Activated CD8-positive, alpha-beta memory T cell treated with anti-CD3 and anti-CD28 coated beads, Interleukin-2, amount 10 ng/mL, durations not matched to agents 7 days and 5 days (primary cell): ENCODE data around the gene PTPRD. TPM values are rescaled to one million over a fixed set of nuclear protein-coding genes. Genes with fewer than 3 reads are reported as not detected.

Source experiments
- ATAC-seq: fragments of 150-1000 bp; cut with Tn5 transposase; one replicate; pipeline ENCODE4 v1.10.0; 2021; ENCODE audit warnings: moderate library complexity
- CTCF ChIA-PET: fragments of 350-600 bp; sonication (Branson Sonifier 250); formaldehyde crosslinking; loops from one replicate; lab custom pipeline; 2021; ENCODE audit warnings: antibody characterized with exemption; lab: Charles Lee
- DNase-seq: peaks from one replicate; pipeline ENCODE4 v3.0.0-alpha.2; 2020
- H3K27ac Mint-ChIP-seq: one replicate; pipeline ENCODE4 v1.8.0; 2021; ENCODE audit warnings: mild to moderate bottlenecking, mixed read lengths
- H3K27me3 Mint-ChIP-seq: one replicate; pipeline ENCODE4 v1.8.0; 2021; ENCODE audit warnings: mixed read lengths
- H3K36me3 Mint-ChIP-seq: one replicate; pipeline ENCODE4 v1.8.0; 2021; ENCODE audit warnings: mild to moderate bottlenecking, mixed read lengths
- H3K4me1 Mint-ChIP-seq: one replicate; pipeline ENCODE4 v1.8.0; 2021; ENCODE audit warnings: mixed read lengths
- H3K4me3 Mint-ChIP-seq: one replicate; pipeline ENCODE4 v1.8.0; 2021; ENCODE audit warnings: mild to moderate bottlenecking, moderate library complexity, mixed read lengths
- H3K9me3 Mint-ChIP-seq: one replicate; pipeline ENCODE4 v1.8.0; 2022; ENCODE audit warnings: low read depth, mixed read lengths
- total RNA-seq, 2 experiments: library from RNA; stranded (reverse); gene quantifications; one replicate each; pipeline ENCODE4 v1.2.3, GENCODE V29; 2021

PTPRD gene
- total RNA-seq, 2 experiments from 2014 or later, result 0.07 TPM; not detected in 1

- CTCF ChIA-PET, result no interaction called here
- H3K4me3 Mint-ChIP-seq, result no peak overlapping the region
- DNase-seq (no peak), ATAC-seq (no peak)
- no peaks in the 10 kb centered on the region for H3K27me3 Mint-ChIP-seq
- H3K4me1 Mint-ChIP-seq, result no peaks in the 10 kb centered on the region
- H3K36me3 Mint-ChIP-seq, result no peaks in the 10 kb centered on the region
- no peak overlapping the region for H3K27ac Mint-ChIP-seq
- H3K9me3 Mint-ChIP-seq, result peaks cover 4% of the 10 kb centered on the region
Observed at GRCh38 chr9:10032166-10032565, 580.6 kb downstream of the PTPRD start.

- H3K4me1 Mint-ChIP-seq, result no peaks in the 10 kb centered on the region
- no peak overlapping the region for H3K27ac Mint-ChIP-seq
- H3K36me3 Mint-ChIP-seq, result no peaks in the 10 kb centered on the region
- peaks cover 4% of the 10 kb centered on the region for H3K9me3 Mint-ChIP-seq
- DNase-seq, result no peak
- H3K27me3 Mint-ChIP-seq, result no peaks in the 10 kb centered on the region
- ATAC-seq, result no peak
- CTCF ChIA-PET, result no interaction called here
- H3K4me3 Mint-ChIP-seq, result no peak overlapping the region
Observed at GRCh38 chr9:10026443-10026984, 586.3 kb downstream of the PTPRD start.

- ATAC-seq (no peak), DNase-seq (no peak)
- CTCF ChIA-PET, result no interaction called here
- Mint-ChIP-seq H3K27ac (no peak overlapping the region), H3K36me3 (no peaks in the 10 kb centered on the region), H3K4me3 (no peak overlapping the region), H3K4me1 (no peaks in the 10 kb centered on the region), H3K9me3 (peaks cover 3% of the 10 kb centered on the region), H3K27me3 (no peaks in the 10 kb centered on the region)
Observed at GRCh38 chr9:10015755-10016154, 597.0 kb downstream of the PTPRD start.

GRCh38 chr9:10014889-10015288 lies 597.9 kb downstream of the PTPRD start:
- Mint-ChIP-seq H3K4me1 (no peaks in the 10 kb centered on the region), H3K27ac (no peak overlapping the region), H3K36me3 (no peaks in the 10 kb centered on the region), H3K4me3 (no peak overlapping the region), H3K27me3 (no peaks in the 10 kb centered on the region), H3K9me3 (peaks cover 3% of the 10 kb centered on the region)
- CTCF ChIA-PET, result no interaction called here
- ATAC-seq, result no peak
- DNase-seq, result no peak

GRCh38 chr9:10009401-10009800 lies 603.4 kb downstream of the PTPRD start:
- H3K4me1 Mint-ChIP-seq, result no peaks in the 10 kb centered on the region
- no peak overlapping the region for H3K27ac Mint-ChIP-seq
- H3K27me3 Mint-ChIP-seq, result no peaks in the 10 kb centered on the region
- no peak for ATAC-seq
- CTCF ChIA-PET, result no interaction called here
- no peak overlapping the region for H3K4me3 Mint-ChIP-seq
- no peak for DNase-seq
- H3K9me3 Mint-ChIP-seq, result no peaks in the 10 kb centered on the region
- H3K36me3 Mint-ChIP-seq, result no peaks in the 10 kb centered on the region

- H3K4me3 Mint-ChIP-seq, result no peak overlapping the region
- no peaks in the 10 kb centered on the region for H3K27me3 Mint-ChIP-seq
- no peak overlapping the region for H3K27ac Mint-ChIP-seq
- no peaks in the 10 kb centered on the region for H3K4me1 Mint-ChIP-seq
- ATAC-seq, result no peak
- H3K9me3 Mint-ChIP-seq, result no peaks in the 10 kb centered on the region
- DNase-seq, result no peak
- CTCF ChIA-PET, result interaction anchor here (0.8 kb wide), 1 partner anchor 10 kb away, joined by 3 read pairs; no protein-coding TSS in a partner anchor
- H3K36me3 Mint-ChIP-seq, result no peaks in the 10 kb centered on the region
Observed at GRCh38 chr9:10008101-10008799, 604.6 kb downstream of the PTPRD start.

- DNase-seq (no peak), ATAC-seq (no peak)
- no peaks in the 10 kb centered on the region for H3K36me3 Mint-ChIP-seq
- CTCF ChIA-PET, result no interaction called here
- H3K27ac Mint-ChIP-seq, result no peak overlapping the region
- H3K4me3 Mint-ChIP-seq, result no peak overlapping the region
- no peaks in the 10 kb centered on the region for H3K27me3 Mint-ChIP-seq
- H3K4me1 Mint-ChIP-seq, result no peaks in the 10 kb centered on the region
- H3K9me3 Mint-ChIP-seq, result no peaks in the 10 kb centered on the region
Observed at GRCh38 chr9:10007356-10007755, 605.4 kb downstream of the PTPRD start.

- Mint-ChIP-seq H3K36me3 (no peaks in the 10 kb centered on the region), H3K4me1 (no peaks in the 10 kb centered on the region), H3K27me3 (no peaks in the 10 kb centered on the region), H3K9me3 (peaks cover 2% of the 10 kb centered on the region), H3K4me3 (no peak overlapping the region), H3K27ac (no peak overlapping the region)
- ATAC-seq (no peak), DNase-seq (no peak)
- CTCF ChIA-PET, result no interaction called here
Observed at GRCh38 chr9:10005206-10005605, 607.6 kb downstream of the PTPRD start.

GRCh38 chr9:10003047-10003446 lies 609.8 kb downstream of the PTPRD start:
- H3K9me3 Mint-ChIP-seq, result peaks cover 2% of the 10 kb centered on the region
- H3K27me3 Mint-ChIP-seq, result no peaks in the 10 kb centered on the region
- ATAC-seq, result no peak
- CTCF ChIA-PET, result no interaction called here
- no peaks in the 10 kb centered on the region for H3K36me3 Mint-ChIP-seq
- H3K4me1 Mint-ChIP-seq, result no peaks in the 10 kb centered on the region
- H3K4me3 Mint-ChIP-seq, result no peak overlapping the region
- H3K27ac Mint-ChIP-seq, result no peak overlapping the region
- no peak for DNase-seq

- Mint-ChIP-seq H3K36me3 (no peaks in the 10 kb centered on the region), H3K27me3 (no peaks in the 10 kb centered on the region), H3K4me3 (no peak overlapping the region), H3K9me3 (peaks cover 2% of the 10 kb centered on the region), H3K4me1 (no peaks in the 10 kb centered on the region), H3K27ac (no peak overlapping the region)
- ATAC-seq (no peak), DNase-seq (no peak)
- CTCF ChIA-PET, result no interaction called here
Observed at GRCh38 chr9:10000669-10001068, 612.1 kb downstream of the PTPRD start.

- Mint-ChIP-seq H3K9me3 (peaks cover 2% of the 10 kb centered on the region), H3K27ac (no peak overlapping the region), H3K27me3 (no peaks in the 10 kb centered on the region), H3K4me3 (no peak overlapping the region), H3K4me1 (no peaks in the 10 kb centered on the region), H3K36me3 (no peaks in the 10 kb centered on the region)
- no peak for DNase-seq
- CTCF ChIA-PET, result interaction anchor here (1.2 kb wide), 1 partner anchor 10 kb away, joined by 3 read pairs; no protein-coding TSS in a partner anchor
- ATAC-seq, result no peak
Observed at GRCh38 chr9:9998491-9999287, 614.1 kb downstream of the PTPRD start.

- Mint-ChIP-seq H3K9me3 (peaks cover 2% of the 10 kb centered on the region), H3K27ac (no peak overlapping the region), H3K4me1 (no peaks in the 10 kb centered on the region), H3K4me3 (no peak overlapping the region), H3K27me3 (no peaks in the 10 kb centered on the region), H3K36me3 (no peaks in the 10 kb centered on the region)
- no peak for DNase-seq
- CTCF ChIA-PET, result interaction anchor here (1.2 kb wide), 1 partner anchor 11 kb away, joined by 3 read pairs; no protein-coding TSS in a partner anchor
- ATAC-seq, result no peak
Observed at GRCh38 chr9:9997585-9997984, 615.2 kb downstream of the PTPRD start.

GRCh38 chr9:9996259-9996658 lies 616.5 kb downstream of the PTPRD start:
- CTCF ChIA-PET, result no interaction called here
- ATAC-seq, result no peak

GRCh38 chr9:9992936-9993335 lies 619.9 kb downstream of the PTPRD start:
- Mint-ChIP-seq H3K36me3 (no peaks in the 10 kb centered on the region), H3K4me1 (no peaks in the 10 kb centered on the region), H3K27ac (no peak overlapping the region), H3K27me3 (no peaks in the 10 kb centered on the region), H3K9me3 (peaks cover 6% of the 10 kb centered on the region), H3K4me3 (no peak overlapping the region)
- CTCF ChIA-PET, result no interaction called here
- no peak for ATAC-seq
- no peak for DNase-seq

More at GRCh38 chr9:9996259-9996658, 616.5 kb downstream of the PTPRD start:
- H3K36me3 Mint-ChIP-seq, result no peaks in the 10 kb centered on the region
- no peak for DNase-seq
- H3K4me1 Mint-ChIP-seq, result no peaks in the 10 kb centered on the region
- peaks cover 7% of the 10 kb centered on the region for H3K9me3 Mint-ChIP-seq
- no peak overlapping the region for H3K4me3 Mint-ChIP-seq
- H3K27ac Mint-ChIP-seq, result no peak overlapping the region
- H3K27me3 Mint-ChIP-seq, result no peaks in the 10 kb centered on the region
